Measurements from ENCODE around the gene MOB3B.

Gene MOB3B

DNA sequence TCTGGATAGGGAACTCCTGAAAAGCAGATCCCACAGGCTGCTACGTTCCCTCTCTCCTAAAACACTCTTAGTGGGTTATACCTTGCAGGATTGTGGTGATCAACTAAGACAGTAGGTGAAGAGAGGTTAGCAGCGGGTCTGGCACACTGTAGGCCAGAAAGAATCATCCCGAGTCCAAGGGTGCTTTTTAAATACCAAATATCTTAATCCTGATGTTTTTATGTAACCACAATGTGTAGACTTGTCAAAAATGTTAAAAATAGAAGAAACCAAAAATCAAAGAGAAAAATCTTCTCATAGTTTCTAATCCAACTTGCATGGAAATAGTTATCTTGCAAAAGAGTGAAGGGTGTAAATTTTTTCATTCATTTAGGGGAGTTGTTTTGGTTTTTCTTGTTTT is 57.8 kb downstream of the MOB3B start:
- TF ChIP-seq, protein P1, sequence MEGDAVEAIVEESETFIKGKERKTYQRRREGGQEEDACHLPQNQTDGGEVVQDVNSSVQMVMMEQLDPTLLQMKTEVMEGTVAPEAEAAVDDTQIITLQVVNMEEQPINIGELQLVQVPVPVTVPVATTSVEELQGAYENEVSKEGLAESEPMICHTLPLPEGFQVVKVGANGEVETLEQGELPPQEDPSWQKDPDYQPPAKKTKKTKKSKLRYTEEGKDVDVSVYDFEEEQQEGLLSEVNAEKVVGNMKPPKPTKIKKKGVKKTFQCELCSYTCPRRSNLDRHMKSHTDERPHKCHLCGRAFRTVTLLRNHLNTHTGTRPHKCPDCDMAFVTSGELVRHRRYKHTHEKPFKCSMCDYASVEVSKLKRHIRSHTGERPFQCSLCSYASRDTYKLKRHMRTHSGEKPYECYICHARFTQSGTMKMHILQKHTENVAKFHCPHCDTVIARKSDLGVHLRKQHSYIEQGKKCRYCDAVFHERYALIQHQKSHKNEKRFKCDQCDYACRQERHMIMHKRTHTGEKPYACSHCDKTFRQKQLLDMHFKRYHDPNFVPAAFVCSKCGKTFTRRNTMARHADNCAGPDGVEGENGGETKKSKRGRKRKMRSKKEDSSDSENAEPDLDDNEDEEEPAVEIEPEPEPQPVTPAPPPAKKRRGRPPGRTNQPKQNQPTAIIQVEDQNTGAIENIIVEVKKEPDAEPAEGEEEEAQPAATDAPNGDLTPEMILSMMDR (IDR thresholded peaks at IDR 0.05; ENCODE audit: borderline replicate concordance, control extremely low read depth, extremely low read depth, insufficient read depth, missing control alignments), result no peak
- no peak for DNase-seq (ENCODE audit: low spot score)
- in situ Hi-C loops (cut with MboI; ENCODE audit: low sequenced_read_pairs, unreplicated experiment), result no loop called here

DNA sequence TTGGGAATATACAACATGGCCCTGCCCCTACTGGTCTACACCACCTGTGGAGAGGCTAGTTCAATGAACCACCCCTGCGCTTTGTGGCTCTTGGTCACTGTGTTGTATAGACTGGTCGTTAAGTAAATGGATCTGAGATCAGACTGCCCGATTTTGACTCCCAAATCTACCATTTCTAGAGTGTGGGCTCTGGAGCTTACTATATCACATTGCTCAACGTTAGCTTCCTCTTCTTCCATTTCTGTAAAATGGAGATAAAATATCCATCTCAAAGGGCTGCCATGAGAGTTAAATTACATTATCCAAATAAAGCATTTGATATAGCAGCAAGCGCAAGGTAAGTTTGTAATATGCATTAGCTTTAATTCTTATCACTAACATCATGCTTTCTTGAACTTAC is 58.2 kb downstream of the MOB3B start:
- TF ChIP-seq, protein P1 (IDR thresholded peaks at IDR 0.05; ENCODE audit: borderline replicate concordance, control extremely low read depth, extremely low read depth, insufficient read depth, missing control alignments), result no peak

DNA sequence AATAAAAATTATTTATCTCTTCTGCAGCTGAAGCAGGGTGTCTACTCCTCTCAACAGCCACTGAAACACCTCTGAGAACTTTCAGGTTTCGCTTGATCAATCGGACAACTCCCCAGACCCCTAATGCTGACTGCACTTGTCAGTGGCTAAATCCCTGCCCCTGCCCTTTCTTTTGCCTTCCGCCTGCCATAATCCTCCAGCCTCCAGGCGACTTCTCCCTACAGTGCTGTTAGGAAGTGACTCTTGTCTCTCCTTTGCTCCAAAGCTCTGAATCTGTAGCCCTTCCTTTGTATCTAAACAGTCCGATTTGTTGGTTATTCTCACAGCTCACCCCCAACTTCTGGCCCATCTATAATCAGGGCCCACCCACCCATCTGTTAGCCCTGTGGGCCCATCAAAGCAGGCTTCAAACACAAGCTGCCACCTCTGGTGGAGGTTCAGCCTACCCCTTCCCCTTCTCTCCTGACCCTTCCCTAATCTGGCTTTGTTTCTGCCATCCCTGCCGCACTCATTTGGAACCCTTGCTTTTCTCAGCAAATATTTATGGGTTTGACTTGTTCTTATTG is 59.2 kb downstream of the MOB3B start:
- in situ Hi-C loops (cut with MboI; ENCODE audit: low sequenced_read_pairs, unreplicated experiment), result no loop called here
- no peak for DNase-seq (ENCODE audit: low spot score)
- TF ChIP-seq, protein P1 (IDR thresholded peaks at IDR 0.05; ENCODE audit: borderline replicate concordance, control extremely low read depth, extremely low read depth, insufficient read depth, missing control alignments), result no peak

More for the DNA sequence above, 58.2 kb downstream of the MOB3B start:
- in situ Hi-C loops (cut with MboI; ENCODE audit: low sequenced_read_pairs, unreplicated experiment), result no loop called here
- DNase-seq (ENCODE audit: low spot score), result no peak

DNA sequence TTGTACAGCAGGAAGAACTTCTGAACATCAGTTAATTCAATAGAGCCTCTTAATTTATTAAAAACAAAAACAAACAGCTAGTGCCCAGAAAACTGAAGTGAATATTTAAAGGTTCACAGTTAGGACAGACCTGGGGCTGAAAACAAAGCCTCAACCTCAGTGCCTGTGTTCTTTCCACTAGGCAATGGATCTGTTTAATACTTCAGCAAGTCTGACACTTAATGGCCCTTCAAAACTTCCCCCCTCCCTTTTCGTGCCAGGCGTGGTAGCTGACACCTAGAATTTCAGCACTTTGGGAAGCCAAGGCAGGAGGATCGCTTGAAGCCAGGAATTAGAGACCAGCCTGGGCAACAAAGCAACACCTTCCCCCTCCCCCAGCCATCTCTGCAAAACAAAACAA is 60.1 kb downstream of the MOB3B start:
- TF ChIP-seq, protein P1 (IDR thresholded peaks at IDR 0.05; ENCODE audit: borderline replicate concordance, control extremely low read depth, extremely low read depth, insufficient read depth, missing control alignments), result no peak
- in situ Hi-C loops (cut with MboI; ENCODE audit: low sequenced_read_pairs, unreplicated experiment), result no loop called here
- DNase-seq (ENCODE audit: low spot score), result no peak

DNA sequence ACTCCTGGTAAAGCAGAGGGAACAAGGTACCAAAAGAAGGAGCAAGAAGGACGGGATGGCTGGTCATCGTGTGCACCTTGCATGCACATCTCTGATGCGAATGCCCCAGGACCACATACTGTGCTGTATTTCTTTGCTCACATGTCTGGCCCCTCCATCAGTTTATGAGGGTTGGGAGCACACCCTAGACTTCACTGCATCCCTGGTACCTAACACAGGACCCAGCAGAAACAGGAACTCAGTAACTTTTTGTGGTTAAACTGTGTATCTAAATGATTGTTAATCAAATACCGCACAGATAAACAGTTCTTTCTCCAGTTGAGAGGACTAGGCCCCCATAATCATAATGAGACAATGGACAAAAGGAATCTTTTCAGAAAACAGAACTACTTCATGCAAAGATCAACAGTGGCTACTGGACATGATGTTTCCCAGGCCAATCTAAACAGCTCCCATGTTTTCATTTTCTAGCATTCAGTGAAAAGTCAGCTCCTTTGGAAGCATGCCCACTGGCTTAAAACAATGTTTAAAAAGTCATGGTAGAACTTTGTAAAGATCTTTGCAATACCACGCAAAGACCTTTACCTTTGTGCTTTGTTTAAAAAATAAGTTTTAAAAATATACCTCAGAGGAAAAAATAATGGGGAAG is 61.0 kb downstream of the MOB3B start:
- TF ChIP-seq, protein P1 (IDR thresholded peaks at IDR 0.05; ENCODE audit: borderline replicate concordance, control extremely low read depth, extremely low read depth, insufficient read depth, missing control alignments), result no peak
- no peak for DNase-seq (ENCODE audit: low spot score)
- in situ Hi-C loops (cut with MboI; ENCODE audit: low sequenced_read_pairs, unreplicated experiment), result no loop called here

DNA sequence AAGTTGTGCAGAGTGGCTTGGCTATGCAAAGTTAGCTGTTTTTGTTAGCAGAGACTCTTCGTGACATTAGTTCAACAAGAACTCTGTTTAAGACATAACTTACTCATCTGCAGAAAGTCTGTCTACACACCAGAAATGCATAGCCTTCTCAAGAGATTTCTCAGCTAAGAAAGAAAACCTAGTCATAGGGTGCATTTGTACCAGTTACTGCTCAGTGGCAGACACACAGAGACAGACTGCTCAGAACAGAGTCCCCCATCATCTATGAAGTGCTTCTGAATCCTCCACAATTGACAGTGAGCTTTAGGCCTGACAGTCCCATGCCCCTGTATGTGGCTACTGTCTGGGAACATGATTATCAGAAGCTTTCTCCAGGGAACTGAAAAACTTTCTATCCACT is 61.6 kb downstream of the MOB3B start:
- TF ChIP-seq, protein P1 (IDR thresholded peaks at IDR 0.05; ENCODE audit: borderline replicate concordance, control extremely low read depth, extremely low read depth, insufficient read depth, missing control alignments), result no peak
- in situ Hi-C loops (cut with MboI; ENCODE audit: low sequenced_read_pairs, unreplicated experiment), result no loop called here
- DNase-seq (ENCODE audit: low spot score), result no peak
